GM11168 (cell line): ENCODE measurements around the gene ZNF426.

Experiments used
- in situ Hi-C: fragments of 300-500 bp; cut with MboI; formaldehyde crosslinking; loops from one replicate; pipeline ENCODE4 v1.12.0; 2022; ENCODE audit warnings: low sequenced_read_pairs; ENCODE audit not compliant: unreplicated experiment

ZNF426 gene

GRCh38 chr19:9498183-9498902 lies 40.1 kb downstream of the ZNF426 start, which contains the start of gene ZNF560:
ZNF560 (minus strand) TSS chr19:9498616; CDS start chr19:9475313, 23,303 bp downstream.
- in situ Hi-C loops = no loop called here

GRCh38 chr19:9494096-9494495 lies 44.3 kb downstream of the ZNF426 start:
- in situ Hi-C loops = no loop called here

GRCh38 chr19:9487016-9487415 lies 51.4 kb downstream of the ZNF426 start:
- in situ Hi-C loops = no loop called here

- in situ Hi-C loops = no loop called here
These were observed 53.3 kb downstream of the ZNF426 start for GRCh38 chr19:9485140-9485539.

GRCh38 chr19:9474975-9475374 lies 63.5 kb downstream of the ZNF426 start:
- in situ Hi-C loops = no loop called here
